ENCODE measurements around the gene MRM2. TPM values are rescaled to one million over a fixed set of nuclear protein-coding genes. Genes with fewer than 3 reads are reported as not detected.

The MRM2 gene
- total RNA-seq, 4 donors from 2014 or later: 8.1 to 19.0 (median 13.0) TPM

- peaks cover 0 to 26% (median 0%) of the 10 kb centered on the region in 3 donors for H3K36me3 ChIP-seq
Observed at GRCh38 chr7:2197436-2198155, 44.4 kb downstream of the MRM2 start.

GRCh38 chr7:2196381-2197378 lies 45.3 kb downstream of the MRM2 start:
- Histone ChIP-seq H3K9me3 (peaks cover 0 to 6% (median 0%) of the 10 kb centered on the region in 4 donors), H3K4me1 (no peaks in the 10 kb centered on the region), H3K27ac (no peak overlapping the region), H3K27me3 (no peaks in the 10 kb centered on the region), H3K4me3 (no peak overlapping the region), H3K36me3 (peaks cover 0 to 26% (median 0%) of the 10 kb centered on the region in 3 donors)
- TF ChIP-seq POLR2A (IDR thresholded peaks at IDR 0.05): no peak
- TF ChIP-seq CTCF (IDR thresholded peaks at IDR 0.05): no peak
- no peak for DNase-seq

More at GRCh38 chr7:2197436-2198155, 44.4 kb downstream of the MRM2 start:
- Histone ChIP-seq H3K9me3 (peaks cover 0 to 6% (median 0%) of the 10 kb centered on the region in 4 donors), H3K4me1 (no peaks in the 10 kb centered on the region), H3K27ac (no peak overlapping the region), H3K4me3 (no peak overlapping the region), H3K27me3 (no peaks in the 10 kb centered on the region)
- TF ChIP-seq CTCF (IDR thresholded peaks at IDR 0.05) (no peak), POLR2A (IDR thresholded peaks at IDR 0.05) (no peak)
- DNase-seq: no peak

- Histone ChIP-seq H3K27me3 (no peaks in the 10 kb centered on the region), H3K27ac (no peak overlapping the region), H3K9me3 (peaks cover 0 to 6% (median 0%) of the 10 kb centered on the region in 4 donors), H3K4me1 (no peaks in the 10 kb centered on the region), H3K4me3 (no peak overlapping the region), H3K36me3 (peaks cover 0 to 24% (median 0%) of the 10 kb centered on the region in 3 donors)
- DNase-seq: no peak
- TF ChIP-seq POLR2A (IDR thresholded peaks at IDR 0.05) (no peak), CTCF (IDR thresholded peaks at IDR 0.05) (no peak)
Observed at GRCh38 chr7:2195400-2196246, 46.4 kb downstream of the MRM2 start.

- H3K9me3 ChIP-seq: peaks cover 0 to 6% (median 0%) of the 10 kb centered on the region in 4 donors
- H3K27me3 ChIP-seq: no peaks in the 10 kb centered on the region
- TF ChIP-seq CTCF (IDR thresholded peaks at IDR 0.05) (no peak), POLR2A (IDR thresholded peaks at IDR 0.05) (no peak)
- H3K36me3 ChIP-seq: peaks cover 0 to 5% (median 0%) of the 10 kb centered on the region in 3 donors
- DNase-seq: no peak
- no peak overlapping the region for H3K27ac ChIP-seq
- no peak overlapping the region for H3K4me3 ChIP-seq
- H3K4me1 ChIP-seq: no peaks in the 10 kb centered on the region
Observed at GRCh38 chr7:2193575-2194305, 48.3 kb downstream of the MRM2 start.

Data from Peyer's patch (tissue), 4 donors.